Calu3 (cell line): Measurements from ENCODE around the gene ENPP3. TPM values are rescaled to one million over a fixed set of nuclear protein-coding genes. Genes with fewer than 3 reads are reported as not detected.

Source experiments
- BruUV-seq: library from RNA; stranded (reverse); fragments of 400-500 nt; replicated peaks from 2 replicates; lab custom pipeline; 2021; lab: Mats Ljungman, UMichigan
- CTCF ChIA-PET: fragments of 300-600 bp; sonication (Branson Sonifier 250); formaldehyde crosslinking; loops from one replicate; lab custom pipeline; 2022; ENCODE audit warnings: antibody characterized with exemption; lab: Charles Lee
- DNase-seq: peaks from one replicate; pipeline ENCODE4 v3.0.0; 2022
- H3K27ac Mint-ChIP-seq: one replicate; pipeline ENCODE4 v1.8.0; 2022; ENCODE audit warnings: mixed read lengths; ENCODE audit not compliant: unreplicated experiment
- H3K27me3 Mint-ChIP-seq: one replicate; pipeline ENCODE4 v1.8.0; 2022; ENCODE audit warnings: mixed read lengths; ENCODE audit not compliant: unreplicated experiment
- H3K36me3 Mint-ChIP-seq: one replicate; pipeline ENCODE4 v1.8.0; 2022; ENCODE audit warnings: mild to moderate bottlenecking, moderate library complexity, mixed read lengths; ENCODE audit not compliant: insufficient read depth, unreplicated experiment
- H3K4me1 Mint-ChIP-seq: one replicate; pipeline ENCODE4 v1.8.0; 2022; ENCODE audit warnings: mild to moderate bottlenecking, low read depth, mixed read lengths; ENCODE audit not compliant: unreplicated experiment
- H3K4me3 Mint-ChIP-seq: one replicate; pipeline ENCODE4 v1.8.0; 2022; ENCODE audit warnings: mild to moderate bottlenecking, low read depth, moderate library complexity, mixed read lengths; ENCODE audit not compliant: unreplicated experiment
- H3K9me3 Mint-ChIP-seq: one replicate; pipeline ENCODE4 v1.8.0; 2022; ENCODE audit warnings: low read depth, mixed read lengths; ENCODE audit not compliant: unreplicated experiment
- CTCF ChIP-seq: fragments of 200-600 bp; IDR thresholded peaks from one replicate; pipeline ENCODE4 v1.8.0; 2022; ENCODE audit warnings: antibody characterized with exemption; ENCODE audit not compliant: unreplicated experiment
- intact Hi-C: fragments of 100-400 bp; cut with micrococcal nuclease; formaldehyde crosslinking; loops from one replicate; pipeline ENCODE4 v1.10.0; 2022; ENCODE audit not compliant: unreplicated experiment
- total RNA-seq: library from RNA; stranded (reverse); gene quantifications from 2 replicates; pipeline ENCODE4 v1.2.3, GENCODE V29; 2022

The ENPP3 gene
- total RNA-seq, 1 experiment from 2014 or later = not detected

GRCh38 chr6:131613296-131613925 is 23.7 kb upstream of the ENPP3 start:
- peaks cover 33% of the 10 kb centered on the region for H3K36me3 Mint-ChIP-seq
- TF ChIP-seq CTCF = no peak
- no peak overlapping the region for H3K4me3 Mint-ChIP-seq
- H3K27me3 Mint-ChIP-seq = no peaks in the 10 kb centered on the region
- intact Hi-C loops = no loop called here
- H3K27ac Mint-ChIP-seq = no peak overlapping the region
- DNase-seq = no peak
- BruUV-seq = no TSS peak
- no peaks in the 10 kb centered on the region for H3K4me1 Mint-ChIP-seq
- CTCF ChIA-PET = interaction anchor here (1.6 kb wide), 1 partner anchor 15 kb away, joined by 5 read pairs; the partner anchor contains the start of gene MED23
- H3K9me3 Mint-ChIP-seq = no peaks in the 10 kb centered on the region

- BruUV-seq = no TSS peak
- Mint-ChIP-seq H3K36me3 (peaks cover 35% of the 10 kb centered on the region), H3K4me1 (no peaks in the 10 kb centered on the region), H3K27me3 (no peaks in the 10 kb centered on the region), H3K4me3 (no peak overlapping the region), H3K9me3 (no peaks in the 10 kb centered on the region), H3K27ac (no peak overlapping the region)
- no peak for DNase-seq
- CTCF ChIA-PET = no interaction called here
- TF ChIP-seq CTCF = no peak
- intact Hi-C loops = no loop called here
Measured at GRCh38 chr6:131615275-131615674, 21.8 kb upstream of the ENPP3 start.

- DNase-seq = peak; percentile 99
- peak; percentile 97 for TF ChIP-seq CTCF
- CTCF ChIA-PET = interaction anchor here (0.5 to 1.5 kb wide), 14 partner anchors 9 to 750 kb away, joined by 3 to 7 read pairs (median 4); partner anchors contain the start of gene ENPP3
- Mint-ChIP-seq H3K4me1 (peaks cover 9% of the 10 kb centered on the region), H3K9me3 (no peaks in the 10 kb centered on the region), H3K4me3 (peak within 1 kb of the TSS; percentile 93), H3K36me3 (peaks cover 33% of the 10 kb centered on the region), H3K27ac (peak within 1 kb of the TSS; percentile 89), H3K27me3 (peaks cover 14% of the 10 kb centered on the region)
- BruUV-seq = no TSS peak
- intact Hi-C loops = no loop called here
Measured at GRCh38 chr6:131627724-131628682, 9.1 kb upstream of the ENPP3 start, which contains the start of gene MED23. TSS of gene MED23 (minus strand) at chr6:131628242. CDS start at chr6:131628049, 193 bp downstream.

- no peak overlapping the region for H3K27ac Mint-ChIP-seq
- no peaks in the 10 kb centered on the region for H3K9me3 Mint-ChIP-seq
- H3K4me1 Mint-ChIP-seq = peaks cover 9% of the 10 kb centered on the region
- DNase-seq = no peak
- no peak for TF ChIP-seq CTCF
- CTCF ChIA-PET = interaction anchor here (0.5 to 1.5 kb wide), 10 partner anchors 8 to 429 kb away, joined by 3 to 7 read pairs (median 4); partner anchors contain the start of gene ENPP3
- H3K27me3 Mint-ChIP-seq = peaks cover 14% of the 10 kb centered on the region
- no TSS peak for BruUV-seq
- H3K4me3 Mint-ChIP-seq = peak overlapping the region; percentile 93
- intact Hi-C loops = no loop called here
- peaks cover 26% of the 10 kb centered on the region for H3K36me3 Mint-ChIP-seq
Measured at GRCh38 chr6:131628726-131629125, 8.4 kb upstream of the ENPP3 start.
